ENCODE measurements around the gene LRP6.
A peak's percentile ranks its signal among the peaks of the same experiment; 100 is the strongest.

LRP6 gene

GRCh38 chr12:12108441-12109058 is 158.3 kb downstream of the LRP6 start:
- DNase-seq: no peak

DNA sequence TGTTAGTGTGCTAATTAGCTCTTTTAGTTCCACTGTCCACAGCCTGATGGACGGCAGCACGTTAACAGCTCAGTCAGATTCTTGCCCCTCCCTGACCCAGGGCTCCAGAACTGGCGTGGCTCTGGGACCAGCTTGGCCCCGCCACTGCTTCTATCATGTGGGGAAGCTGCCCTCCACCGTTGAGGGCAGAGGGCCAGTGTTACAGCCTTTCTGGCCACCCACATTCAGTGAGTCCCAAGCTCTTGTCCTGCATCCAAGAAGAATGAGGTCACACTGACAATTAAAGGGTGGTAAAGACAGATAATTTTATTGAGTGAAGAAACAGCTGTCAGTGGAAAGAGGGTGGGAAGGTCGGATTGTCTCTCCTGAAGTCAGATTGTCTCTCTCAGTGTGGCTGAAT is 159.2 kb downstream of the LRP6 start:
- DNase-seq: no peak

GRCh38 chr12:12099102-12099501 is 167.7 kb downstream of the LRP6 start:
- DNase-seq: no peak

GRCh38 chr12:12098691-12099015 is 168.2 kb downstream of the LRP6 start:
- no peak for DNase-seq

GRCh38 chr12:12097891-12098690 is 168.8 kb downstream of the LRP6 start:
- no peak for DNase-seq

GRCh38 chr12:12095021-12095420 is 171.8 kb downstream of the LRP6 start:
- DNase-seq: no peak

- no peak for DNase-seq
Measured at GRCh38 chr12:12094481-12094880, 172.4 kb downstream of the LRP6 start.

DNA sequence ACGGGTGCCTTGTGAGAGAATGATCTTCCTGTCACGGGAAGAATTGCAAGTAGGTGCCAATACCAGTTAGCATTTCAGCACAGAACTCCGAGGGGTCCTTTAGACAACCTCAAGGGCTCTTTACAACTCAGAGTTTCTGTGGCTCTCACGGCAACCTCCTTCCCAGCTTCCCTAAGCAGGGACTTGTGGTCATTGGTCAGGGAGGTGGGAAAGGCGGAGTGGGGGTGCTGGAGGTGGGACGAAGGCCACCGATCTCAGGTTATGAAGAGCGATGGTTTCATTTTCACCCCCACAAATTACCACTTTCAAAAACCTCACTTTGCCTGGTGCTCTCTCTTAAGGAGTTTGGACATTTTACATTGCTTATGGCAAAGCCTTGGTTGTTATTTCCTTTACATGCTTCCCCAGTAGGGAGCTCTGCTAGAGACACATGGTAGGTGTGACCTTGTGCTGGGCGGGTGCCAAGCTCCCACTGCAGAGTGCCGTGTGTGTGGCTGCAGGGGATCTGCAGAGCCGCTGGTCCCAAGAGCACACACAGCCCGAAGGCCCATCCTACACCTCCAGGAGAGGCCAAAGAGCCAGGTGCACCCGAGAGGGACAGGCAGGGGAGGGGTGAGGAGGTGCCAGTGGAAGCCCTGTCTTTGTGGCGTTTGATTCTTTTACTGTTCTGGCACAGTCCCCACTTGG is 174.7 kb downstream of the LRP6 start:
- no peak for DNase-seq

DNA sequence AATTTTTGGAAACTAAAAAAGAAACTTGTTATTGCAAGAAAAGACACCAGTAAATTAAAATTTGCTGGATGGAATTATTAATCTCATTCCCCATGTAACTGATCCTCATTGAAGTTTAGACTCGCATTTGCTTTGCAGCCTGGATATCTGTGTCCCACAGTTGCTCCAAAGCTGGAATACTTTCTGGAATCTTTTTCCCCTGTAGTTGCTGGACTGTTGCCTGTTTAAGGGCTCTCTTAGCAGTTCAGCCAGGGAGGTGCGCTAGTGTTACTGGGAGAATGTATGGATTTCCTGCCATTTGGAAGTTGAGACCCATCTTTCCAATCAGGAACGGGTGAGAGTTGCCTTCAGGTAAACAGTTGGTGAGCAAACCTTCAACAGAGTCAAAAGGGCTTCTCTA is 175.8 kb downstream of the LRP6 start:
- DNase-seq: no peak

GRCh38 chr12:12088761-12089160 is 178.1 kb downstream of the LRP6 start:
- no peak for DNase-seq

GRCh38 chr12:12088147-12088546 is 178.7 kb downstream of the LRP6 start:
- DNase-seq: peak; percentile 80

DNA sequence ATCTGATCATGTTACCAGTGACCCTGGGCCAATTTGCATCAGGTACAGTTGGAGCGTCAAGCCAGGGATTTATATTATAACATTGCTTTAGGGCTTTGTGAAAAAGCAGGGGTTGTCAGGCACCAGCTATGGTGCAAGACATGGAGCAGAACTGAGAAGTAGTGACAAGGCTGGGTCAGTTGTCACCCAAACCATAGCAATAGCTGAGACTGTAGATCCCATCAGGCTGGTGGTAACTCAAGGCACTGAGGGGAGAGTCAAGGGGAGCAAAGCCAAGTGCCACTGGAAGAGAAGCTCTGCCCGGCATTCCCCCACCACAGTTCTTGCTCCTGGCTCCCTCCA is 179.2 kb downstream of the LRP6 start:
- DNase-seq: peak; percentile 92

DNA sequence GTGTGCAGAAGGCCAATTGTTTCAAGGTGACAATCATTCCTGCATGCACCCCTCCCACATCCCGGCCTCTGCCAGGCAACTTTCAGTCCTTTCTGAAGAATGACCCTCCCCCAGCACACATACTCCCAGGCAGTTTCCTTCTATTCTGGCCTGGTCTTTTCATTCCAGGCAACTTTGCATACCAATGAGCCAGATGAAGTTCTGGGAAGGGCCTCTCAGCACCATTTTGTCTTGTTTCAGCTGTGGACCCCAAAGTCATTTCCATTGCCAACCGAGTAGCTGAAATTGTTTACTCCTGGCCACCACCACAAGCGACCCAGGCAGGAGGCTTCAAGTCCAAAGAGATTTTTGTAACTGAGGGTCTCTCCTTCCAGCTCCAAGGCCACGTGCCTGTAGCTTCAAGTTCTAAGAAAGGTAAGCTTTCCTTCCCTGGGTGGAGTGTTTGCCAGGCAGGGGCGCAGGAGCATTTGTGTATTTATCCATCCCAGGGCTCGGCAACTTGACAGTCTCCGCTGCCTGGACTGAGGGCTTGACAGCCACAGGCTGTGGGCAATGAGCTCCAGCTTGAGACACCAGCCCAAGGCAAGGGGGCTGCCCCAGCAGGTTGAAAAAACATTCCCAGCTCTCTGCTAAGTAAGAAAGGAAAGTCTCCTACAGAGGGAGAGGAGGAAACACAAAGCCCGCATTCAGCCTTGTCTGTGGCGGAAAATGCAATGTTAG is 179.7 kb downstream of the LRP6 start:
- peak; percentile 49 for DNase-seq

DNA sequence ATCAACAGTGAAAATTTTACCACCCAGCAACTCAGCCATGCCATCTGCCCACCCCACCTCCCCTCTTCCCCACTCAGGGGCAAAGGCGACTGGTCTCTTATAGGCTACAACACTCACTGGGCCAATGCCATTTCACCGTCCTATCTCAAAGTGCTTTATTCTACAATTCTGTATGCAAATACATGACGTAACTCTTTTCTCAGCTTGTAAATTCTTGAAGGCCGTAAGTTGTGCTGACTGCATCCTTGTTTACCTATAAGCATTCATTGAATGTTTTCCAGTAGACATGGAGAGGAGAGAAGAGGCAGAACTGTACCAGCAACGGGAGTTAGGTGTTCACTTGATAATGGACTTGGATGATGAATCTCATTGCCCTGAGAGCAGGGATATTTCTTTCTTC is 180.5 kb downstream of the LRP6 start:
- DNase-seq: peak; percentile 46

- DNase-seq: no peak
Measured at GRCh38 chr12:12083688-12084087, 183.2 kb downstream of the LRP6 start.

DNA sequence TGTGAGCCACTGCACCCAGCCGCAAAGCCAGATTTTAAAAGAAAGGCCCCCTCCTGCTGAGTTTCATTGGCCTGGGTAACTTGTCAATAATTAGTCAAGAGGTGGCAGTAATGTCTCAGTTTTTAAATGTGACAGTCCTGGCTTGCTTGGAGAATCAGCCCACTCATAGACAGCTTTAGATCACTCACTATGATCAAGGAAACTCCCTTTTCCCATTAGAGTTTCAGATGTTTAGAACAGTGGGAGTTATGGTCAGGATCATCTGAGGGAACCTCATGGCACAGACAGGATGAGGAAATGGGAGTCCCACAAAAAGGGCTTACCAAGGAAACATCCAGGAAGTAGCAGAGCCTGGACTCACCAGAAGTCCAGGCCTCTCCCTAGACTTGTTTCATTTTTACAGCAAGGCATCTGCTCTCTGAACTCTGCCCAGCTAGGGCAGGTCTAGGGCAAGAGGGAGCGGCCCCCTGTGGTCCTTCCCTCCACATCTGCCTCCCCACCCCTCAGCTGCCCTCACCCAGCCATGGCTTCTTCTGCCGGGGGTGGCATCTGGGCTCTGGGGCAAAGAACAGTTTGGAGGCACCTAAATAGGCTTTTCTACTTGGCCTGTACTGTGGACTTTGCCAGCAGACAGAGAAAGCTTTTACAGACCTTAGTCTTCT is 184.9 kb downstream of the LRP6 start:
- DNase-seq: peak; percentile 61

DNA sequence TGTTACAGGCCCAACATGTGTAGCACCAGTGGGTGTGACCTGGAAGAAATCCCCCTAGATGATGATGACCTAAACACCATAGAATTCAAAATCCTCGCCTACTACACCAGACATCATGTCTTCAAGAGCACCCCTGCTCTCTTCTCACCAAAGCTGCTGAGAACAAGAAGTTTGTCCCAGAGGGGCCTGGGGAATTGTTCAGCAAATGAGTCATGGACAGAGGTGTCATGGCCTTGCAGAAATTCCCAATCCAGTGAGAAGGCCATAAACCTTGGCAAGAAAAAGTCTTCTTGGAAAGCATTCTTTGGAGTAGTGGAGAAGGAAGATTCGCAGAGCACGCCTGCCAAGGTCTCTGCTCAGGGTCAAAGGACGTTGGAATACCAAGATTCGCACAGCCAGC is 187.6 kb downstream of the LRP6 start:
- no peak for DNase-seq

GRCh38 chr12:12072064-12072760 is 194.6 kb downstream of the LRP6 start:
- DNase-seq: peak; percentile 31

DNA sequence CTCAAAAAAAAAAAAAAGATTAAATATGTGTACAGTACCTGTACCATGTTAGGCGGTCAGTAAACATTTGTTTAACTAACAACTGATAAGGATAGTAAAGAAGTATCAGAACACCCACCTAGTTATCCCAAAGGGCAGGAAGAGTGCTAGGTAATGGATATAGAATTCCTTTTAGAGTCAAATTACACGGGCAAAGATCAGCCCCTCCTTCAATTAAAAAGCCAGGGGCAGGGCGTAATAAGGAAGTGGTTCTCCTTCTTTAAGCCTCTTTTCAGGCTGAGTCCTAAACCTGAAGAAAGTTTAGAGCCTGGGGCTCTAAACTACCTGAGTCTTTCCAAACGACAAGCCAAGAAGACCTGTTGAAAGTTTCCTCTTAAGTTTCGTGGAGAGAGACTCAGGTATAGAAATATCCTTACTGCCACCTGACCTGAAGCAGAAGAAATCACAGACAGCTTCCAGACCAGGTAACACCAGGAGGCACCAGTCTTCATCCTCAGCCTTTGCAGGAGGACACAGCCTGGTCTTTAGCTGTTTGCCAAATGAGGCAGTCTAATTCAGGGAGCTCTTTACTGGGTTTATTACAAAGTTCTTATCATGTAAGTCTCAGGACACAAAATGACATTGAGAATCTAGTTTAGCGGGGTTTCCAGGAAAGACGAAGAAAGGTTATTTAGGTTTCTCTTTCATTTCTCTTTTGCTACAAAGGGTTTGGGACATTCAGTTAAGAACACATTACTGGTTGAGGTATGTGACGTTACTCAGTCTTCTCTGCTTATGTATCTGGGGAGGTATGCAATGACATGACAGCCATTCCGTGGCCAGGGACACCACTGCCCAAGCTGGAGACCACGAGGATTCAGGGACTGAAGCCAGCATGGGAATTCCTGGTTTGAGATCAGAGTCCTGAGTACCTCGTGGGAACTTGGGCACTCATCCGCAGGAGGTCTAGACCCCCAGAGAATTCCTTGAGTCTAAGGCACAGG is 195.9 kb downstream of the LRP6 start, which contains the start of gene BCL2L14:
Gene BCL2L14 (plus strand): TSS at position 266 of the 983 bp plus-strand sequence. CDS start 8,367 bp downstream, outside the sequence.
- no peak for DNase-seq

GRCh38 chr12:12069821-12070548 is 196.9 kb downstream of the LRP6 start:
- DNase-seq: no peak

All from NCI-H526 treated with DMSO at 0.1 percent for 48 hours (cell line).